DND-41 (cell line): ENCODE data around the gene LAMTOR2.
"Not testable (repeated sequence)": the region's sequence is repeated elsewhere in the genome, so short reads cannot be mapped to it uniquely, and the experiment has no call there.

Experiments used
- ATAC-seq: fragments of 200-7000 bp; cut with Tn5 transposase; 3 replicates; pipeline ENCODE4 v1.9.1; 2021; ENCODE audit warnings: low read depth; ENCODE audit not compliant: insufficient read depth
- DNase-seq: peaks from one replicate; pipeline ENCODE4 v3.0.0-alpha.2; 2020
- H2AFZ ChIP-seq: 2 replicates; pipeline ENCODE4 v1.6.0; 2012; ENCODE audit warnings: low read depth, low read length
- H3K27ac ChIP-seq: 2 replicates; pipeline ENCODE4 v1.5.1; 2012; ENCODE audit warnings: low read length, inconsistent platforms
- H3K27me3 ChIP-seq: fragments of 200-600 bp; sonication (generic); 2 replicates; pipeline ENCODE4 v1.6.0; 2012; ENCODE audit warnings: low read length, mild to moderate bottlenecking, inconsistent platforms; ENCODE audit not compliant: insufficient read depth, poor library complexity
- H3K36me3 ChIP-seq: 2 replicates; pipeline ENCODE4 v1.5.1; 2012; ENCODE audit warnings: low read length, inconsistent platforms; ENCODE audit not compliant: insufficient read depth
- H3K4me1 ChIP-seq: 2 replicates; pipeline ENCODE4 v1.5.1; 2012; ENCODE audit warnings: mild to moderate bottlenecking, low read length; ENCODE audit not compliant: insufficient read depth
- H3K4me2 ChIP-seq: 2 replicates; pipeline ENCODE4 v1.6.0; 2012; ENCODE audit warnings: mild to moderate bottlenecking, moderate library complexity, low read length, inconsistent platforms; ENCODE audit not compliant: insufficient read depth
- H3K4me3 ChIP-seq, 2 experiments: fragments of 200-600 bp in 1 of 2; shearing (Covaris generic) in 1 of 2; 2 replicates each; pipeline ENCODE4 v1.5.1; 2012 to 2016; ENCODE audit warnings: inconsistent platforms in 2 of 2, low read length in 2 of 2, mild to moderate bottlenecking in 2 of 2, low read depth in 1 of 2, moderate library complexity in 1 of 2
- H3K79me2 ChIP-seq: 2 replicates; pipeline ENCODE4 v1.6.0; 2012; ENCODE audit warnings: low read length, inconsistent platforms; ENCODE audit not compliant: insufficient read depth
- H3K9ac ChIP-seq: 2 replicates; pipeline ENCODE4 v1.6.0; 2012; ENCODE audit warnings: low read depth, mild to moderate bottlenecking, inconsistent platforms, low read length, moderate library complexity
- H3K9me3 ChIP-seq: 2 replicates; pipeline ENCODE4 v1.5.1; 2012; ENCODE audit warnings: low read length, moderate library complexity, mild to moderate bottlenecking, inconsistent platforms; ENCODE audit not compliant: insufficient read depth, severe bottlenecking
- H4K20me1 ChIP-seq: 2 replicates; pipeline ENCODE4 v1.6.0; 2012; ENCODE audit warnings: low read length; ENCODE audit not compliant: insufficient read depth
- CTCF ChIP-seq: IDR thresholded peaks from 2 replicates; pipeline ENCODE4 v1.5.1; 2012; ENCODE audit warnings: borderline replicate concordance, low read length, moderate library complexity, mild to moderate bottlenecking; ENCODE audit not compliant: poor library complexity, severe bottlenecking; ENCODE audit errors: extremely low read depth
- EZH2 ChIP-seq: IDR thresholded peaks from 3 replicates; pipeline ENCODE4 v1.6.1; 2012; ENCODE audit warnings: borderline replicate concordance, low read depth, mild to moderate bottlenecking, moderate library complexity, low read length, inconsistent platforms; ENCODE audit not compliant: severe bottlenecking

Gene LAMTOR2

GRCh38 chr1:156033011-156033410, 21.6 kb upstream of the LAMTOR2 start:
- no peak overlapping the region for H3K4me2 ChIP-seq
- H3K9ac ChIP-seq, result no peak overlapping the region
- H4K20me1 ChIP-seq, result no peaks in the 10 kb centered on the region
- no peak for TF ChIP-seq EZH2
- no peak for TF ChIP-seq CTCF
- no peaks in the 10 kb centered on the region for H3K79me2 ChIP-seq
- ATAC-seq (no peak), DNase-seq (no peak)
- H3K4me1 ChIP-seq, result no peaks in the 10 kb centered on the region
- no peaks in the 10 kb centered on the region for H3K27me3 ChIP-seq
- no peaks in the 10 kb centered on the region for H3K9me3 ChIP-seq
- peaks cover 16% of the 10 kb centered on the region for H3K36me3 ChIP-seq
- H3K4me3 ChIP-seq, result no peak overlapping the region
- H2AFZ ChIP-seq, result no peak overlapping the region
- H3K27ac ChIP-seq, result no peak overlapping the region

GRCh38 chr1:156034991-156035390, 19.6 kb upstream of the LAMTOR2 start:
- not testable (repeated sequence) for ATAC-seq, H3K27me3 ChIP-seq, H3K4me3 ChIP-seq, H3K9me3 ChIP-seq, H3K4me1 ChIP-seq, H4K20me1 ChIP-seq, H3K79me2 ChIP-seq, DNase-seq, H2AFZ ChIP-seq, H3K9ac ChIP-seq, H3K4me2 ChIP-seq, H3K27ac ChIP-seq
- H3K36me3 ChIP-seq, result peaks cover 21% of the 10 kb centered on the region

GRCh38 chr1:156042828-156043227, 11.8 kb upstream of the LAMTOR2 start:
- no peak overlapping the region for H2AFZ ChIP-seq

GRCh38 chr1:156045076-156045475, 9.5 kb upstream of the LAMTOR2 start:
- H3K9me3 ChIP-seq, result no peaks in the 10 kb centered on the region
- H3K4me1 ChIP-seq, result no peaks in the 10 kb centered on the region
- H4K20me1 ChIP-seq, result no peaks in the 10 kb centered on the region
- DNase-seq (no peak), ATAC-seq (peak; percentile 42; the same call in 1 of the 3 replicates)
- peaks cover 72% of the 10 kb centered on the region for H3K36me3 ChIP-seq
- TF ChIP-seq CTCF (no peak), EZH2 (no peak)
- H3K79me2 ChIP-seq, result no peaks in the 10 kb centered on the region
- no peak overlapping the region for H3K9ac ChIP-seq
- H3K4me2 ChIP-seq, result no peak overlapping the region
- no peak overlapping the region for H2AFZ ChIP-seq
- H3K27ac ChIP-seq, result no peak overlapping the region
- H3K4me3 ChIP-seq, result no peak overlapping the region
- no peaks in the 10 kb centered on the region for H3K27me3 ChIP-seq

More at GRCh38 chr1:156042828-156043227, 11.8 kb upstream of the LAMTOR2 start:
- Histone ChIP-seq H4K20me1 (no peaks in the 10 kb centered on the region), H3K79me2 (no peaks in the 10 kb centered on the region), H3K4me2 (no peak overlapping the region), H3K4me1 (no peaks in the 10 kb centered on the region), H3K36me3 (peaks cover 57% of the 10 kb centered on the region), H3K9ac (no peak overlapping the region), H3K27ac (no peak overlapping the region), H3K9me3 (no peaks in the 10 kb centered on the region), H3K27me3 (no peaks in the 10 kb centered on the region), H3K4me3 (no peak overlapping the region)
- DNase-seq (no peak), ATAC-seq (no peak)
- no peak for TF ChIP-seq EZH2
- no peak for TF ChIP-seq CTCF
